Measurements from ENCODE around the gene SLC9C2. TPM values are rescaled to one million over a fixed set of nuclear protein-coding genes. Genes with fewer than 3 reads are reported as not detected.
"Not testable (repeated sequence)": the region's sequence is repeated elsewhere in the genome, so short reads cannot be mapped to it uniquely, and the experiment has no call there.

The SLC9C2 gene
- total RNA-seq, 2 donors from 2014 or later: not detected

DNA sequence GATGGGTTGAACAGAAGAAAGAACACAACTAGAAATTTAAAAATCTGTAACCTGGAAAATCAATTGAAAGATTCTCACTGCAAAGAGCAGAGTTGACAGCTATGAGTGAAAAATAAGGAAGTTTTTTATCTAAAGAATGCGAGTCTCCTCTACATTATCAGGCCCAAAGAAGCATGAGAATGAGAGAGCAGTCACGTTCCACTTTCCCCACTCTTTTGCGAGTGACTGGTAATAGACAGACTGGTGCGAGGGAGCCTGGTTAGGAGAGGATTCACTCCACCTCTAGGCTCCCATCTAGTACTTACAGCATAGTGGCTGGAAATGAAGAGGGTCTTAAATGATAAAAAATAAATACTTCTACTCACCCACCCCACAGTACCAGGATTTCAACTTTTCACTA, 73.8 kb downstream of the SLC9C2 start:
- peaks cover 3 to 18% of the 10 kb centered on the region in 2 donors for H3K4me1 Mint-ChIP-seq (ENCODE audit: low read depth in 2 of 2)
- H3K36me3 Mint-ChIP-seq: no peaks in the 10 kb centered on the region
- no peaks in the 10 kb centered on the region for H3K9me3 Mint-ChIP-seq
- H3K27ac Mint-ChIP-seq: no peak overlapping the region
- ATAC-seq (no peak), DNase-seq (ENCODE audit: low spot score) (no peak)
- peaks cover 0 to 3% of the 10 kb centered on the region in 2 donors for H3K27me3 Mint-ChIP-seq
- H3K4me3 Mint-ChIP-seq: no peak overlapping the region

GRCh38 chr1:173527151-173527826, 75.6 kb downstream of the SLC9C2 start:
- Mint-ChIP-seq H3K9me3 (no peaks in the 10 kb centered on the region), H3K27me3 (peaks cover 0 to 3% of the 10 kb centered on the region in 2 donors), H3K36me3 (no peaks in the 10 kb centered on the region), H3K4me1 (ENCODE audit: low read depth in 2 of 2) (peaks cover 2 to 13% of the 10 kb centered on the region in 2 donors), H3K4me3 (no peak overlapping the region), H3K27ac (no peak overlapping the region)
- DNase-seq (ENCODE audit: low spot score): no peak
- no peak for ATAC-seq

GRCh38 chr1:173525926-173526325, 76.9 kb downstream of the SLC9C2 start:
- H3K4me1 Mint-ChIP-seq (ENCODE audit: low read depth in 2 of 2): peaks cover 0 to 7% of the 10 kb centered on the region in 2 donors
- no peak overlapping the region for H3K4me3 Mint-ChIP-seq
- no peak for ATAC-seq
- no peak overlapping the region for H3K27ac Mint-ChIP-seq
- H3K36me3 Mint-ChIP-seq: no peaks in the 10 kb centered on the region
- H3K9me3 Mint-ChIP-seq: no peaks in the 10 kb centered on the region
- H3K27me3 Mint-ChIP-seq: peaks cover 0 to 3% of the 10 kb centered on the region in 2 donors
- no peak for DNase-seq (ENCODE audit: low spot score)

GRCh38 chr1:173523329-173523728, 79.5 kb downstream of the SLC9C2 start:
- DNase-seq (ENCODE audit: low spot score) (no peak), ATAC-seq (no peak)
- Mint-ChIP-seq H3K9me3 (no peaks in the 10 kb centered on the region), H3K4me1 (ENCODE audit: low read depth in 2 of 2) (peaks cover 0 to 2% of the 10 kb centered on the region in 2 donors), H3K36me3 (no peaks in the 10 kb centered on the region), H3K4me3 (no peak overlapping the region), H3K27me3 (peaks cover 0 to 2% of the 10 kb centered on the region in 2 donors), H3K27ac (no peak overlapping the region)

GRCh38 chr1:173520799-173521198, 82.1 kb downstream of the SLC9C2 start:
- Mint-ChIP-seq H3K27ac (no peak overlapping the region), H3K9me3 (no peaks in the 10 kb centered on the region), H3K27me3 (no peaks in the 10 kb centered on the region), H3K4me1 (ENCODE audit: low read depth in 2 of 2) (no peaks in the 10 kb centered on the region), H3K36me3 (no peaks in the 10 kb centered on the region), H3K4me3 (no peak overlapping the region)
- ATAC-seq (no peak), DNase-seq (ENCODE audit: low spot score) (no peak)

- not testable (repeated sequence) for H3K27ac Mint-ChIP-seq; H3K4me1 Mint-ChIP-seq (ENCODE audit: low read depth in 2 of 2); DNase-seq (ENCODE audit: low spot score); ATAC-seq; H3K9me3 Mint-ChIP-seq; H3K4me3 Mint-ChIP-seq
- Mint-ChIP-seq H3K27me3 (peaks cover 12 to 20% of the 10 kb centered on the region in 2 donors), H3K36me3 (peaks cover 13% of the 10 kb centered on the region)
Observed at GRCh38 chr1:173514503-173514902, 88.4 kb downstream of the SLC9C2 start.

GRCh38 chr1:173509797-173510196, 93.1 kb downstream of the SLC9C2 start:
- ATAC-seq (no peak), DNase-seq (ENCODE audit: low spot score) (no peak)
- H3K4me3 Mint-ChIP-seq: no peak overlapping the region
- peaks cover 7 to 22% of the 10 kb centered on the region in 2 donors for H3K27me3 Mint-ChIP-seq
- H3K4me1 Mint-ChIP-seq (ENCODE audit: low read depth in 2 of 2): no peaks in the 10 kb centered on the region
- H3K27ac Mint-ChIP-seq: no peak overlapping the region
- H3K9me3 Mint-ChIP-seq: peaks cover 9% of the 10 kb centered on the region
- peaks cover 13% of the 10 kb centered on the region for H3K36me3 Mint-ChIP-seq

DNA sequence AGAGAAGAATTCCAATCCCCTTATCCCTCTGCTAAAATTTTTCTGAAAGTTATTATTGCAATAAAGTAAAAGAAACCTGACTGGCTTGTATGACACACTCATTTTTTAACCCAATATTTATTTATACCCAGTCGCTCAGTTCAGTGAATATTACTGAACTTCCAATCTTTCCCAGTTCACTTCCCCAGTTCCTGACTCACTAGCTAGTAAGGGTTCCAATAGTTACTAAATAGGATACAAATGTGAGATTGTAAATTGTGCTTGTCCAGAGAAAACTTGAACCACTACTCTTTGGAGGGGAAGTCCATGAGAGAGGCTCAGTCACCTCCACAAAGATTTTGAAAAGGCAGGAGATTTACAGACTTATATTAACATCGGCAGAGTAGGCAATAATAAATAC, 94.3 kb downstream of the SLC9C2 start:
- Mint-ChIP-seq H3K4me3 (no peak overlapping the region), H3K36me3 (peaks cover 3% of the 10 kb centered on the region), H3K27me3 (peaks cover 3 to 14% of the 10 kb centered on the region in 2 donors), H3K4me1 (ENCODE audit: low read depth in 2 of 2) (no peaks in the 10 kb centered on the region), H3K27ac (no peak overlapping the region), H3K9me3 (peaks cover under 1% of the 10 kb centered on the region)
- DNase-seq (ENCODE audit: low spot score) (no peak), ATAC-seq (no peak)

- Mint-ChIP-seq H3K36me3 (no peaks in the 10 kb centered on the region), H3K27me3 (peaks cover 0 to 12% of the 10 kb centered on the region in 2 donors), H3K4me3 (no peak overlapping the region), H3K4me1 (ENCODE audit: low read depth in 2 of 2) (no peaks in the 10 kb centered on the region), H3K9me3 (no peaks in the 10 kb centered on the region), H3K27ac (no peak overlapping the region)
- DNase-seq (ENCODE audit: low spot score) (no peak), ATAC-seq (no peak)
Observed at GRCh38 chr1:173507847-173508209, 95.0 kb downstream of the SLC9C2 start.

DNA sequence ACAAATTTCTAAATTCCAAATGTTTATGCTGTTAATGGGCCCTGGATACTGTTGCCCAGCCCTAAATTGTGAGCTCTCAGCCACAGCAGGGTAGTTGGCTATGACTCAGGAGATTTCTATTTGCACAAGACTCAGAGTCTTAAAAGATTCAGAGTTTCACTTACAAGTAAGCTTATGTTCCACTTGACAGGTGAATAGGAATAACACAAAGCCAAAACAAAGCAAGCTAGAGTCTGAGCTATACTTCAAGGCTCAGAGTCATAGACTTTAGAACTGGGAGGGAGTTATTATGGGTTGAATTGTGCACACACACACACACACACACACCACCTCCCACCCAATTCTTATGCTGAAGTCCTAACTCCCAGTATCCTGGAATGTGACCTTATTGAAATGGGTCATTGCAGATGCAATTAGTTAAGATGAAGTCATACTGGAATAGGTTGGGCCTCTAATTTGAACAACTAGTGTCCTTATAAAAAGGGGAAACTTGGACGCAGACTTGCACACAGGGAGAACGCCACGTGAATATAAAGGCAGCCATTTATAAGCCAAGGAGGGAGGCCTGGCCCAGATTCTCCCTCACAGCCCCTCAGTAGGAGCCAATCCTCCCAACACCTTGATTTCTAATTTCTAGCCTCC, 95.5 kb downstream of the SLC9C2 start:
- no peak overlapping the region for H3K4me3 Mint-ChIP-seq
- H3K36me3 Mint-ChIP-seq: no peaks in the 10 kb centered on the region
- ATAC-seq: no peak
- peaks cover 0 to 12% of the 10 kb centered on the region in 2 donors for H3K27me3 Mint-ChIP-seq
- H3K4me1 Mint-ChIP-seq (ENCODE audit: low read depth in 2 of 2): no peaks in the 10 kb centered on the region
- no peak for DNase-seq (ENCODE audit: low spot score)
- H3K27ac Mint-ChIP-seq: no peak overlapping the region
- no peaks in the 10 kb centered on the region for H3K9me3 Mint-ChIP-seq

GRCh38 chr1:173506437-173506836, 96.4 kb downstream of the SLC9C2 start:
- peaks cover 0 to 10% of the 10 kb centered on the region in 2 donors for H3K27me3 Mint-ChIP-seq
- no peak for DNase-seq (ENCODE audit: low spot score)
- no peaks in the 10 kb centered on the region for H3K4me1 Mint-ChIP-seq (ENCODE audit: low read depth in 2 of 2)
- H3K36me3 Mint-ChIP-seq: no peaks in the 10 kb centered on the region
- H3K27ac Mint-ChIP-seq: no peak overlapping the region
- ATAC-seq: no peak
- no peaks in the 10 kb centered on the region for H3K9me3 Mint-ChIP-seq
- H3K4me3 Mint-ChIP-seq: no peak overlapping the region

- DNase-seq (ENCODE audit: low spot score) (no peak), ATAC-seq (no peak)
- H3K36me3 Mint-ChIP-seq: no peaks in the 10 kb centered on the region
- H3K4me3 Mint-ChIP-seq: no peak overlapping the region
- no peaks in the 10 kb centered on the region for H3K9me3 Mint-ChIP-seq
- H3K4me1 Mint-ChIP-seq (ENCODE audit: low read depth in 2 of 2): no peaks in the 10 kb centered on the region
- no peak overlapping the region for H3K27ac Mint-ChIP-seq
- H3K27me3 Mint-ChIP-seq: peaks cover 0 to 10% of the 10 kb centered on the region in 2 donors
Observed at GRCh38 chr1:173505391-173505790, 97.5 kb downstream of the SLC9C2 start.

- H3K27me3 Mint-ChIP-seq: peaks cover 0 to 10% of the 10 kb centered on the region in 2 donors
- no peaks in the 10 kb centered on the region for H3K9me3 Mint-ChIP-seq
- ATAC-seq: no peak
- no peaks in the 10 kb centered on the region for H3K4me1 Mint-ChIP-seq (ENCODE audit: low read depth in 2 of 2)
- DNase-seq (ENCODE audit: low spot score): no peak
- no peak overlapping the region for H3K4me3 Mint-ChIP-seq
- H3K27ac Mint-ChIP-seq: no peak overlapping the region
- H3K36me3 Mint-ChIP-seq: no peaks in the 10 kb centered on the region
Observed at GRCh38 chr1:173504268-173504667, 98.6 kb downstream of the SLC9C2 start.

- Mint-ChIP-seq H3K4me1 (ENCODE audit: low read depth in 2 of 2) (no peaks in the 10 kb centered on the region), H3K27me3 (peaks cover 0 to 7% of the 10 kb centered on the region in 2 donors), H3K27ac (no peak overlapping the region), H3K4me3 (no peak overlapping the region), H3K36me3 (no peaks in the 10 kb centered on the region), H3K9me3 (no peaks in the 10 kb centered on the region)
- ATAC-seq (no peak), DNase-seq (ENCODE audit: low spot score) (no peak)
Observed at GRCh38 chr1:173503391-173503790, 99.5 kb downstream of the SLC9C2 start.

Measured in natural killer cell treated with Interleukin-12 subunit alpha and Interleukin-12 subunit beta and Interleukin-15 and Interleukin-18, amount 100 ng/mL, for 72 hours (primary cell).